OCI-LY3 (cell line): Measurements from ENCODE around the gene SOX13.

Experiments used
- H2AFZ ChIP-seq: fragments of 200-600, 300-600 bp; shearing (Covaris generic); 2 replicates; pipeline ENCODE4 v1.6.0; 2014; ENCODE audit warnings: antibody characterized with exemption, low read depth, low read length
- H3K27ac ChIP-seq: fragments of 200-600, 300-600 bp; sonication (generic); 2 replicates; pipeline ENCODE4 v1.5.1; 2014; ENCODE audit warnings: mild to moderate bottlenecking, low read length, moderate library complexity, mixed read lengths
- H3K27me3 ChIP-seq: fragments of 200-600, 300-600 bp; sonication (generic); 2 replicates; pipeline ENCODE4 v1.6.1; 2014; ENCODE audit warnings: low read depth, low read length, mixed read lengths
- H3K36me3 ChIP-seq: fragments of 200-600, 300-600 bp; sonication (generic); replicated peaks from 2 replicates; pipeline ENCODE3; 2014; ENCODE audit warnings: low read depth, low read length, mixed read lengths
- H3K4me1 ChIP-seq: fragments of 300-600, 200-600 bp; sonication (generic); 2 replicates; pipeline ENCODE4 v1.6.1; 2014; ENCODE audit warnings: low read length, mixed read lengths
- H3K4me2 ChIP-seq: fragments of 200-600, 300-600 bp; sonication (generic); 2 replicates; pipeline ENCODE4 v1.6.1; 2014; ENCODE audit warnings: low read length, mixed read lengths
- H3K4me3 ChIP-seq: fragments of 300-600, 200-600 bp; sonication (generic); 2 replicates; pipeline ENCODE4 v1.5.1; 2014; ENCODE audit warnings: antibody characterized with exemption, mild to moderate bottlenecking, low read length, moderate library complexity
- H3K79me2 ChIP-seq: fragments of 300-600, 200-600 bp; shearing (Covaris generic); 2 replicates; pipeline ENCODE4 v1.6.1; 2014; ENCODE audit warnings: mild to moderate bottlenecking, low read length, mixed read lengths
- H3K9ac ChIP-seq: fragments of 300-600, 200-600 bp; shearing (Covaris generic); 2 replicates; pipeline ENCODE4 v1.6.0; 2014; ENCODE audit warnings: mild to moderate bottlenecking, low read length, moderate library complexity
- H3K9me3 ChIP-seq: fragments of 200-600, 300-600 bp; shearing (Covaris generic); 2 replicates; pipeline ENCODE4 v1.6.1; 2014; ENCODE audit warnings: low read length, mixed read lengths; ENCODE audit not compliant: insufficient read depth
- H4K20me1 ChIP-seq: fragments of 200-600, 300-600 bp; sonication (generic); 2 replicates; pipeline ENCODE4 v1.6.1; 2016; ENCODE audit warnings: low read length, mixed read lengths; ENCODE audit not compliant: insufficient read depth
- CTCF ChIP-seq: fragments of 200-600, 300-600 bp; sonication (generic); IDR thresholded peaks from 2 replicates; pipeline ENCODE4 v1.5.1; 2014; ENCODE audit warnings: antibody characterized with exemption, low read length, low read depth
- EZH2phosphoT487 ChIP-seq: fragments of 200-600 bp; shearing (Covaris generic); IDR thresholded peaks from 2 replicates; pipeline ENCODE4 v1.6.1; 2018; ENCODE audit warnings: antibody characterized with exemption, mixed run types, low read depth

SOX13 gene

GRCh38 chr1:204051718-204052117, 21.2 kb upstream of the SOX13 start:
- Histone ChIP-seq H3K4me1 (no peaks in the 10 kb centered on the region), H4K20me1 (no peaks in the 10 kb centered on the region), H3K27ac (no peak overlapping the region), H3K9ac (no peak overlapping the region), H3K9me3 (no peaks in the 10 kb centered on the region), H3K36me3 (no peaks in the 10 kb centered on the region), H3K4me3 (no peak overlapping the region), H3K4me2 (no peak overlapping the region), H2AFZ (no peak overlapping the region), H3K79me2 (no peaks in the 10 kb centered on the region), H3K27me3 (no peaks in the 10 kb centered on the region; the same call in 1 of the 2 replicates)
- TF ChIP-seq CTCF = no peak
- TF ChIP-seq EZH2phosphoT487 = no peak

DNA sequence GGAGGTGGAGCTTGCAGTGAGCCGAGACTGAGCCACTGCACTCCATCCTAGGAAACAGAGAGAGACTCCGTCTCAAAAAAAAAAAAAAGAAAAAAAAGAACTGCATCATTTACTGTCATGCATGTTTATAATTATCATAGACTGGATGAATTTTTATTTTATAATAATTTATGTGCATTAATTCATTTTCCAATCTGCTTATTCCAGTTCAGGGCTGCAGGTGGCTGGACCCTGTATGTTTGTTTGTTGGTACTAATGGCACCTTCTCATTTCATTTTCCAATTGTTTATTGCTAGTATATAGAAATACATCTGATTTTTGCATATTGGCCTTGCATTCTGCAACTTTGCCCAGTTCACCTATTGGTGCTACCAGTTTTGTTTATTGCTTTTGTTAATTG, 19.0 kb upstream of the SOX13 start:
- TF ChIP-seq CTCF (no peak), EZH2phosphoT487 (no peak)

DNA sequence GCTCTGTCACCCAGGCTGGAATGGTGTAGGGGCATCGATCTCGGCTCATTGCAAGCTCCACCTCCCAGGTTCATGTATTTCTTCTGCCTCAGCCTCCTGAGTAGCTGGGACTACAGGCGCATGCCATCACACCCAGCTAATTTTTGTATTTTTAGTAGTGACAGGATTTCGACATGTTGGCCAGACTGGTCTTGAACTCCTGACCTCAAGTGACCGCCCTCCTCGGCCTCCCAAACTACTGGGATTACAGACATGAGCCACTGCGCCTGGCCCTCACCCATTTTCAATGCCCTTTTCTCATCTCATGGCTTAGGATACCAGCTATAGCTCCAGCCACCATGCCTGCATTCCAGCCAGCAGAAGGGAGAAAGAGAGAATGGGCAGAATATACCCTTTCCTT, 12.9 kb upstream of the SOX13 start:
- Histone ChIP-seq H3K4me1 (no peaks in the 10 kb centered on the region), H3K9ac (no peak overlapping the region), H3K27ac (no peak overlapping the region), H3K79me2 (no peaks in the 10 kb centered on the region), H4K20me1 (no peaks in the 10 kb centered on the region), H3K4me3 (no peak overlapping the region), H3K4me2 (no peak overlapping the region), H2AFZ (no peak overlapping the region), H3K36me3 (no peaks in the 10 kb centered on the region), H3K9me3 (no peaks in the 10 kb centered on the region), H3K27me3 (peaks cover 14% of the 10 kb centered on the region)
- TF ChIP-seq CTCF (no peak), EZH2phosphoT487 (no peak)

More for the DNA sequence above, 19.0 kb upstream of the SOX13 start:
- Histone ChIP-seq H3K4me2 (no peak overlapping the region), H4K20me1 (no peaks in the 10 kb centered on the region), H2AFZ (no peak overlapping the region), H3K27me3 (no peaks in the 10 kb centered on the region; the same call in 1 of the 2 replicates), H3K4me3 (no peak overlapping the region), H3K36me3 (no peaks in the 10 kb centered on the region), H3K9me3 (no peaks in the 10 kb centered on the region), H3K4me1 (no peaks in the 10 kb centered on the region), H3K79me2 (no peaks in the 10 kb centered on the region), H3K9ac (no peak overlapping the region), H3K27ac (no peak overlapping the region)

GRCh38 chr1:204062106-204062505, 10.8 kb upstream of the SOX13 start:
- Histone ChIP-seq H2AFZ (no peak overlapping the region), H3K9ac (no peak overlapping the region), H3K79me2 (no peaks in the 10 kb centered on the region), H3K4me1 (no peaks in the 10 kb centered on the region), H3K36me3 (no peaks in the 10 kb centered on the region), H3K27ac (no peak overlapping the region), H3K27me3 (peaks cover 14% of the 10 kb centered on the region), H3K4me2 (no peak overlapping the region), H4K20me1 (no peaks in the 10 kb centered on the region), H3K9me3 (no peaks in the 10 kb centered on the region), H3K4me3 (no peak overlapping the region)
- TF ChIP-seq CTCF = no peak
- TF ChIP-seq EZH2phosphoT487 = no peak
